Stimulated activated CD8-positive, alpha-beta memory T cell treated with anti-CD3 and anti-CD28 coated beads, Interleukin-4, amount 100 ng/mL, for 1 hour (primary cell): ENCODE data around the gene TMEM108.

Experiments
- DNase-seq, 2 donors: peaks; one replicate each; pipeline ENCODE4 v3.0.0-alpha.2; 2020; ENCODE audit warnings: low read depth in 2 of 2, low spot score in 1 of 2

Gene TMEM108

DNA sequence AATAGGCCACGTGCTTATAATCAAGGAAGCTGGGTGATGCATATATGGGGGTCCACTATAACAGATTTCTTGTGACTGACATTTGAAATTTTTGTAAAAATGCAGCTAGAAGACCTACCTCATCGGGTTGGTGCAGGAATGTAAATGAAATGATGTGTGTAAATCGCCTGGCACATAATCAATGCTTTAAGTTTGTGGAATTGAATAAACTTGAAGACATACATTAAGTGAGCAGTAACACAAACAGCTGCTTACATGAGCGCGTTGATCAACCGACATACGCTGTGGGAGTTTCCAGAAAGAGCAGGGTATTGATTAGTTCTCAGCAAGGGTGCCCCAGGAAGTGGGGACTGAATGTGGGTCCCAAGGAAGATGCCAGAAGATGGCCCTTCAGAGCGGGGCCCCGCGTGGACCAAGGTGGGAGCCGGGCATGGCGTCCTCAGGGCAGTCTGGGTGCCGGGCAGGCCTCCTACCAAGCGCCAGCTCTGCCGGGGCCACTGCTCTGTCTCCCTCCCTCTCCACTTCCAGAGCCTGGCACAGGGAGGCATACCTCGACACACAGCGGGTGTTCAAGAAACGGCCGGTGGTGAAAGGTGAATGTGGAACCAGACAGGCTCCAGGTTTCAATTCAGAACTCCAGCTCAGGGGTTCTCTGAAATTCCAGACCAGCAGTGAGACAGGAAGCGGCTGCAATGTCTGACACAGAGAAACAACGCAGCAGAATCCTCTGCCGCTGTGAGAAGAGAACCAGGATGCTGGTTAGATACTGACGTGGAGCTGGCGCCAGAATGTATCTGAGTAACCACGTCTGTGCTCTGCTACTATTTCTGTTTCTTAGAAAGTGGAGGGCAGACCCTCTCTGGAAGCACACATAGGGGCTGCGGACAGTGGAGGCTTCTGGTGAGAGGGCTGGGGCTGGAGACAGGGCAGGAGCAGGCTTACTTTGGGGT lies 374.3 kb downstream of the TMEM108 start:
- DNase-seq: no peak

GRCh38 chr3:133413161-133414020 lies 375.2 kb downstream of the TMEM108 start:
- no peak for DNase-seq

DNA sequence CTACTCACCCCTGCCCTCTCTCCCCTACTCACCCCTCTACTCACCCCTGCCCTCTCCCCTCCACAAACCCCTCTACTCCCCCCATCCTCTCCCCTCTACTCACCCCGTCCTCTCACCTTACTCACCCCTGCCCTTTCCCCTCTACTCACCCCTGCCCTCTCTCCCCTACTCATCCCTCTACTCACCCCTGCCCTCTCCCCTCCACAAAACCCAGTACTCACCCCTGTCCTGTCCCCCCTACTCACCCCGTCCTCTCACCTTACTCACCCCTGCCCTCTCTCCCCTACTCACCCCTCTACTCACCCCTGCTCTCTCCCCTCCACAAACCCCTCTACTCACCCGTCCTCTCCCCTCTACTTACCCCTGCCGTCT lies 375.8 kb downstream of the TMEM108 start:
- no peak for DNase-seq

- no peak for DNase-seq
Observed at GRCh38 chr3:133418361-133418760, 380.2 kb downstream of the TMEM108 start.

DNA sequence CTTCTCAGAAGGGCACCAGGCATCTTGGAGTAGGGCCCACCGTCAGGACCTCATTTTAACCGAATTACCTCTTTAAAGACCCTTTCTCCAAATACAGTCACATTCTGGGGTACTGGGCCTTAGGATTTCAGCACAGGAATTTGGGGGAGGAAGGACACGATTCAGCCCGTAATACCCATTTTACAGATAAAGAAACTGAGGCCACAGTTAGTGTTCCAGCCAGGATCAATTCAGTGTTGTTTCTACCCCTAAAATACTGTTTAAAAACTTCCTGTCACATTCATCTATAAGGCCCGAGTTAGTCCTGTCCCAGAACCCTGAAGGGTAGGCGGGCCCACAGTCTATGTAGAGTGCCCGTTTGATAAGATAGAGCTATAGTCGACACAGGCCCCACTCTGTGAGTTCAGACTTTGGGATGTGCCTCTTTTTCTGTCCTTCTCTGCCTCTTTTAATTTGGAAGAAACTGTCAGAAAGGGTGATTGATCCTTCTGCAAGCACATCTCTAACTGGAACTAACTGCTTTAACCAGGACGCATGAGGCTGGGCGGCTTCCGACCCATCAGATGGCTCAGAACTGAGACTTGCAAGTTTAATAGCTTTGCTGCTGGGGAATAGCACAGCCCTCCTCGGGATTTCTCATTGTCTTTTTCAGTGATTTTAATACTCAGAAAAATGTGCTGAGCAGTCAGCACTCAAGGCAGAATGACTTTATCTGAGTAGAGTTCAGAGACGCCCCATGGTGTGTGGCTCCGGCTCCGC lies 381.1 kb downstream of the TMEM108 start:
- DNase-seq: no peak

- DNase-seq: no peak
Observed at GRCh38 chr3:133424937-133425869, 387.0 kb downstream of the TMEM108 start.

DNA sequence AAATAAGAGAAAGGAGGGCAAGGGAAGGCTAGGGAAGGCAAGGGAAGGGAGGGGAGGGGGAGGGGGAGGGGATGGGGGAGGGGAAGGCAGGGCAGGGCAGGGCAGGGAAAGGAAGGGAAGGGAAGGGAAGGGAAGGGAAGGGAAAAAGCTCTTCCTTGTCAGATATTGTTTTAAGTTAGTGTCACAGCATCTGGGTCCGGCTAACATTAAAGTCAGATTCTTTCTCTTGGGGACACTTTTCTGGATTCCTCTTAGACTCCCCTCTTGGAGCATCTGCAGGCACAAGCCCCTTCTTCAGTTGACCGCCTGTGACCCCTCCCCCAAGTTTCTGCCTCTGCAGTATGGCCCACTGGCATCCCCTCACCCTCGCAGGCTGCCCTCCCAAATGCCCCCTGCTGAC lies 387.7 kb downstream of the TMEM108 start:
- no peak for DNase-seq

- DNase-seq: no peak
Observed at GRCh38 chr3:133426721-133427120, 388.5 kb downstream of the TMEM108 start.

GRCh38 chr3:133428552-133428951 lies 390.4 kb downstream of the TMEM108 start:
- DNase-seq: no peak

- no peak for DNase-seq
Observed at GRCh38 chr3:133429063-133429462, 390.9 kb downstream of the TMEM108 start.

- DNase-seq: no peak
Observed at GRCh38 chr3:133439563-133439962, 401.4 kb downstream of the TMEM108 start.

- DNase-seq: no peak
Observed at GRCh38 chr3:133440652-133441051, 402.5 kb downstream of the TMEM108 start.

GRCh38 chr3:133441867-133442270 lies 403.7 kb downstream of the TMEM108 start:
- no peak for DNase-seq

DNA sequence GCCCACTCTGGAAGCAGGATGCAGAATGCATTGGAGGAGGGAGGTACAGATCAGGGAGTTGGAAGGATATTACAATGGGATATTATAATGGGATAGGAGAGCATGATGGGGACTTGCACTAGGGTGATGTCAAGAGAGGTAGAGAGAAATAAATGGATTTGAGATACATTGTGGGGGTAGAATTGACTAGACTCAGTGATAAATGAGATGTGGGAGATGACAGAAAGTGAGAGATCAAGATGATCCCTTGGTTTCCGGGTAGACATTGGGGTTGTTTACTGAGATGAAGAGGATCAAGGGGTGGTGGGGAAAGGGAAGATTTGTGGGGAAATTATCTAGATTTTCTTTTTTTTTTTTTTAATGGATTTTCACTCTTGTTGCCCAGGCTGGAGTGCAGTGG lies 404.3 kb downstream of the TMEM108 start:
- no peak for DNase-seq

DNA sequence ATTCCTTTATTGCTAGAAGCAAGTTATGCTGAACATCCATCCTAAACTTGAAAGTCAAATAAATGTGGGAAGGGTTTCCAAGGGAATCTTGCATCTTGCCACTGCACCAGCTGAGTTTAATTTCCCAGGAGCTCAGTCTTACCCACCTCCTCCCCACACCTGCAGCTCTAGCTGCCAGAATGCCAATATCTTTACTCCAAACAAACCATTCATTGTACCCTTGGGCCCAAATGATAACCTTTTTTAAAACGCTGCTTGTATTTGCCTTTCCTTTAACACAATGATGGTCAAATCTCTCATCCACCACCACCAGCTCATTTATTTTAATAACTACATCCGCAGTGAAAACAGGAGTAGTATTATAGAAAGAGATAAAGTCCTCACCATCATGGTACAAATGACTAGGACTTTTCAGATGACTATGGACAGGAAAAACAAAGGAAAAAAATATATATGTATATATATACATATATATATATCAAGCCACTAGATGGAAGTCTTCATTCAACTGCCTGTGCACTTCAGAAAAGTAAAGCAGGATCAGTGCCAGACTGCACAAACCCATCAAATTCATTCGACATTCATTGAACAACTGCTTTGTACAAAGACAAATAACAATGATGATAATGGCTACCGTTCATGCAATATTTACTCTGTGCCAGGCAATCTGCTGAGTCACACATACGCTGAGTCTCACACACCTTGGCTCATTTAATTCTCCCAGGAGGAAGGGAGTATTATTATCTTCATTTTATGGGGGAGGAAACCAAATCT lies 405.6 kb downstream of the TMEM108 start:
- no peak for DNase-seq

- no peak for DNase-seq
Observed at GRCh38 chr3:133444423-133444774, 406.2 kb downstream of the TMEM108 start.

GRCh38 chr3:133445108-133445507 lies 406.9 kb downstream of the TMEM108 start:
- no peak for DNase-seq
